ENCODE results near the gene ARHGAP23.
"Not testable (repeated sequence)": the region's sequence is repeated elsewhere in the genome, so short reads cannot be mapped to it uniquely, and the experiment has no call there.

DNA sequence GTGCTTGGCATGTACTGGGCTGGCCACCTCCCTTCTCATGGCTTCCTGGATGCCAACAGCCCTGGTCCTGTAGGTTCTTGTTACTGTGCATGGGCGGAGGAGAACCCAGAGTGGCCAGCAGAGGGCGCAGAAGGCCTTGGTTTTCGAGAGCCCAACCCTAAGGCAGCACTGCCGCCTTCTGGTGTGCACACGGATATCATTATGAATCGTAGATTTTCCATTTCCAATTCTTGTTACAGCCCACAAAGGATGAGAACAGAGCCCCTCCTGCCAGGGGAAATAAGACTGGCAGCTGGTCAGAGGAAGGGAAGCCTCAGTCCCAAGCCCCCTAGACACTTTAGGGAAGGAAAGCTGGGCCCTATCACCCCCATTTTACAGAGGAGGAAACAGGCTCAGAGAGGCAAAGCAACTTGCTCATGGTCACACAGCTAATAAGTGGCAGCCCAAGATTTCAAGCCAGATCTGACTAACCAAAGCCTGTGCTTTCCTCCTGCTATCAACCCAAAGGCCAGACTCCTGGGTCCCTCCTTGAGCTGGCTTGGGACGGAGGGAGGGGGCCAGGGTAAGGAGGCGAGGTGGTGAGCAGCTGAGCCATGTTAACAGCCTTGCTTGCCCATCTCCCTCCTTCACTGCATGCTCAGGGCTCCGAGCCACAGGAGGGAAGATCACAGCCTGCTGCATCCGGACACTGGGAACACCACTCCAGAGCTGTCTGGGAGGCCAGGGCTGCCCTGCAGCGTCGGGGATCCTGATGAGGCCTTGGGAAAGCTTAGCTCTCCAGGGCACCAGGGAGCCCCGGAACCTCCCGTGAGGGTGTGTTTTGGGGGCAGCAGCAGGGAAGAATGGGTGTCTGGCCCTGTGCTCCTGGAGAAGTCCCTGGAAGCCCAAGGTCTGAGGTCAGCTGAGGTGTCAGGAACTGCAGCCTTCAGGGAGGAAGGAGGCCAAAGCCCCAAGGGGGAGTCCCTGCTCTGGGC lies 64.1 kb downstream of the ARHGAP23 start:
- TF ChIP-seq, protein P1, sequence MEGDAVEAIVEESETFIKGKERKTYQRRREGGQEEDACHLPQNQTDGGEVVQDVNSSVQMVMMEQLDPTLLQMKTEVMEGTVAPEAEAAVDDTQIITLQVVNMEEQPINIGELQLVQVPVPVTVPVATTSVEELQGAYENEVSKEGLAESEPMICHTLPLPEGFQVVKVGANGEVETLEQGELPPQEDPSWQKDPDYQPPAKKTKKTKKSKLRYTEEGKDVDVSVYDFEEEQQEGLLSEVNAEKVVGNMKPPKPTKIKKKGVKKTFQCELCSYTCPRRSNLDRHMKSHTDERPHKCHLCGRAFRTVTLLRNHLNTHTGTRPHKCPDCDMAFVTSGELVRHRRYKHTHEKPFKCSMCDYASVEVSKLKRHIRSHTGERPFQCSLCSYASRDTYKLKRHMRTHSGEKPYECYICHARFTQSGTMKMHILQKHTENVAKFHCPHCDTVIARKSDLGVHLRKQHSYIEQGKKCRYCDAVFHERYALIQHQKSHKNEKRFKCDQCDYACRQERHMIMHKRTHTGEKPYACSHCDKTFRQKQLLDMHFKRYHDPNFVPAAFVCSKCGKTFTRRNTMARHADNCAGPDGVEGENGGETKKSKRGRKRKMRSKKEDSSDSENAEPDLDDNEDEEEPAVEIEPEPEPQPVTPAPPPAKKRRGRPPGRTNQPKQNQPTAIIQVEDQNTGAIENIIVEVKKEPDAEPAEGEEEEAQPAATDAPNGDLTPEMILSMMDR (conservative IDR thresholded peaks at IDR 0.05 in 1 of 2, IDR thresholded peaks at IDR 0.05 in 1 of 2; ENCODE audit: extremely low read depth in 1 of 2, insufficient read depth in 1 of 2, low read depth in 1 of 2, low read length in 2 of 2): peak; percentile 46 to 71
- TF ChIP-seq EZH2 (IDR thresholded peaks at IDR 0.05; ENCODE audit: borderline replicate concordance, low read length): not testable (repeated sequence)

All from mammary epithelial cell (primary cell).